CD1c-positive myeloid dendritic cell (primary cell): Measurements from ENCODE around the gene MYO16.
"Not testable (repeated sequence)": the region's sequence is repeated elsewhere in the genome, so short reads cannot be mapped to it uniquely, and the experiment has no call there.

Experiments used
- DNase-seq: peaks from one replicate; pipeline ENCODE4 v3.0.0-alpha.2; 2016; ENCODE audit errors: extremely low spot score

Gene MYO16

DNA sequence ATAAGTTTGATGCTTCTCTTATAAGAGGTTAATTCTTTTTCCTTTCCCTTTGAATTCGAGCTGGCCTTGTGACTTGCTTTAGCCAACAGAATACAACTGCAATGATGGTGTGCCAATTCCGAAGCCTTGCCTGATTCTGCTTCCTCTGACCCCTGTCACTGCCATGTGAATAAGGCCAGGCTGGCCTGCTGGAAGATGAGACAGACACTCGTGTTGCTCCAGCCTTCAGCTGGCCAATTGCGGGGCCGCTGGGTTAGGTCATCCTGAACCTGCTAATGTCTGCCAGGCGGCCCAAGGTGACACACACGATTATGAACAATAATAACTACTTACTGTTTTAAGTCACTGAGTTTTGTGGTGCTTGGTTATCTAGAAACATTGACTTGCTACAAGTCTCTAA lies 352.0 kb downstream of the MYO16 start:
- DNase-seq: no peak

GRCh38 chr13:108983273-108983672 lies 353.9 kb downstream of the MYO16 start:
- DNase-seq: no peak

- DNase-seq: no peak
These were observed 355.0 kb downstream of the MYO16 start for GRCh38 chr13:108984251-108984920.

GRCh38 chr13:108985166-108985565 lies 355.8 kb downstream of the MYO16 start:
- no peak for DNase-seq

DNA sequence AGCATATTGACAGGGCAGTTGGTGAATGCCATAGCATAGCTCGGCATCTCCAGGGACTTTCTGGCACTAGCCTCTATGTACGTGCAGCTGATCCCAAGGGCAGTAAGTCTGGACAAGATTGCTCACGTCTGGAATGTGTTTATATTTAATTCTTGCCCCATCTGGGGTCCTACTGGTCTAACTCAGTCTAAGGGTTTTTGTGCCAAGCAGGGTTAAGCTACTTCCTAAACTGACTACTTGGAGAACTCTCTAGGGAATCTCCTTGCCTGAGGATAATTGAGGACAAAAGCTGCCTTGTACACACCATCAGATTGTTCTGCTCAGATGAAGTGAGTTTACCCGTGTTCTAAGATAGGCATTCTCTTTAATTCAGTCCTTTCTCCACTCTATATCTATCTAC lies 358.1 kb downstream of the MYO16 start:
- DNase-seq: no peak

DNA sequence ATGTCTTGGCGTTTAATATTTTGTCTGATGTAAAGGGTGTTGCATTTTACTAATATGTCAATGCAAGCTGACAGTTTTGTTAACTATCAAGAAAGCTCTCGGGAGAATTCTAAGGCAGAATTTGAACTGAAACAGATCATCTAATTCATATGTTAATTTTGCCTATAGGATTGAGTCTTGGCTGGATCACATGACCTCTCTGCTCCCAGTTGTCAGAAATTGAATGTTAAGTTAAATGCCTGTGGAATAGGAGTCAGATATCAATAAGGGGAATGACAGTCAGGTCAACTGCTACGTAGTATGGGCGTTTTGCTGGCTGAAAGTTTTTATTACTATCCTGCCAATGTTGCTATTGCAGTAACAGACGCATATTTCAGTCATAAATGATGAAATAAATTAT lies 358.5 kb downstream of the MYO16 start:
- DNase-seq: no peak

GRCh38 chr13:108991416-108991815 lies 362.0 kb downstream of the MYO16 start:
- DNase-seq: not testable (repeated sequence)

DNA sequence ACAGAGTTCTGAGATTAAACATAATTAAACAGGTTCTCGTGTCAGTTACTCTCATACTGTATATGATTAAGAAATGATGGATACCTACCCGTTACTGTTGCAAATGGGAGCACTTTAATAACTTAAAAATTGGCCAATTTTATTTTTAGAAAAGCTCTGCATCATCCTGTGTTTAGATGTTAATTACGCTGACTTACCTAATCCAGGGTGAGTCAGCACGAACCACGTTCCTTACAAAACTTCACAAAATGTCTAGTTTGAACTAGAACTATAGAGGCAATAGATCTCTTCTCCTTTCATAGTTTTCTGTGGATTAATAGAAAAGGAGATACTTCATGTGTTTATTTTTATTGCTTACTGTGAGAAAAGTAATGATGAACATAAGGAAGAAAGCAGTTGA lies 363.9 kb downstream of the MYO16 start:
- DNase-seq: no peak

DNA sequence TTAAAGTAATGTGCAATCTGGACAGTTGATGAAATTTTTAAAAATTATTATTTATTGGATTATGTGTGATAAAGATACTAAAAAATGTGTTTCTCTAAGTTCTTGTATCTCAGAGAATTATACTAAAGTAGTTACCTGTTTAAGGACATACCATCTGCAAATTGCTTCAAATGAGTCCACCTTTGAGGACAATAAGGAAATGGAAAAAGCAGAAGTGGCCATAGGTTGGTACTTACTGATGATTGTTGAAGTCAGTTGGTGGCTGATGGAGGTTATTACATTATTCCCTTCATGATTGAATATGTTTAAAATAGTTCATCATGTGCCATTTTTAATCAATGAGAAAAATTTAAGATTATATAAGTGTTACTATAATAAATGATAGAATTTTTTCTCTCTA lies 367.0 kb downstream of the MYO16 start:
- no peak for DNase-seq

GRCh38 chr13:109000207-109000606 lies 370.8 kb downstream of the MYO16 start:
- no peak for DNase-seq

DNA sequence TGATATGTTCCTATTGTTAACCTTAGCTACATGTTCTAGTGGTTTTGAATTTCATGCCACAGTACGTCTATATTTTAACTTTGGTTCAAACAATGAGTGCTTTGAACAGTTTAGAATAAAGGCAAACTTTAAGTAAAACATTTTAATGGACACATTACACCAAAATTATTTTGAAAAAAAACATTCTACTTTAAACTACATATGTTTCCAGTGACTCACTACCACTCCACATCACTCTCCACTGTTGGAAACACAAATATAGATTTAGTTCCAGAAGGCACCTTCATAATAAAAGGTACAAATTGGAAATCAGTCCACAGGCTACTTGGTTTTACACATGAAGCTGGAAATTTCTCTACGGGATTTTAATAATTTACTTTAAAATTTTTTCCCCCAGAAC lies 373.5 kb downstream of the MYO16 start:
- no peak for DNase-seq

GRCh38 chr13:109007946-109008345 lies 378.5 kb downstream of the MYO16 start:
- DNase-seq: no peak

DNA sequence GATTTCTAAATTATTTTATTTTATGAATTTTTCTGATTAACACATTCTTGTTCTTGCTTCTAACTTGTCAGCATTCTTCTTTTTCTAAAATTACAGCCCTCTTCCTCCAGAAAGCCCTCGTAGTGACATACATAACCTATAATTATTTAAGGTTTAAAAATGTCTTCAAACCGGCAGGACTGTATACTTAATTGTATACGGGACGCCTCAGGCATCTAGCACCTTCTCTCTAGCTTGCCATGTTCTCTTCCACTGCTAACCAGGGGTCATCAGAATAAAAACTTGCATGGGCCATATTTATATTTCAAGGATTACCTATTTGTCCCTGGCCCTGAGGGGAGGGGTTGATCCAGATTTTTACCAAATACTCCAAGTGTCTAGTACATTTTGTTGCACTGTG lies 380.3 kb downstream of the MYO16 start:
- no peak for DNase-seq

DNA sequence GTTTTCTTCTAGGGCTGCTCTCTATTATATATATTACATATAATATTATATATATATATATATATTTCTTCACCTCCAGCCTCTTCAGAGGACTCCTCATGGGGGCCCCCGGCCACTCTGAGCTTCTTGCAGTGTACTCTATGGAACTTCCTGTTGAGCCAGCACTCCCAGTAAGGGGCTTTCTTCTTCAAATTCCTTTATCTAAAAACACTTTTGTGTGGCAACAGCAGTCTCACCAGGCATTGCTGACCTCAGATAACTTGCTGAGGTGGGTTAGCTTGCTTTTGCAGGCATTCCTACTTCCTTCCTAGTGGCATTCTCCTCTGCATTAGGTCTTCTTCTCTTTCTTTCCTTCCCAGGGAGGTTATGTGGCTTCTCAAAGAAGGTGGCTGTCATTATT lies 381.5 kb downstream of the MYO16 start:
- DNase-seq: no peak

DNA sequence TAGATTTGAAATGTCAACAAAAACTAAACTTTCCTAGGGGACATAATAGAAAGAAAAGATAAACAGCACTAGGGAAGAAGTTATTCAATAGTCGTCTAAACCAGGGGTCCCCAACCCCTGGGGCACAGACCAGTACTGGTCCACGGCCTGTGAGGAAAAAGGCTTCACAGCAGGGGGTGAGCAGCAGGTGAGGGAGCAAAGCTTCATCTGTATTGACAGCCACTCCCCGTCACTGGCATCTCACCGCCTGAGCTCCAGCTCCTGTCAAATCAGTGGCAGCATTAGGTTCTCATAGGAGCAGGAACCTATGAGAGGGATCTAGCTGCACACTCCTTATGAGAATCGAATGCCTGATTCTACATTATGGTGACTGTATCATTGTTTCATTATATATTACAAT lies 382.7 kb downstream of the MYO16 start:
- no peak for DNase-seq

DNA sequence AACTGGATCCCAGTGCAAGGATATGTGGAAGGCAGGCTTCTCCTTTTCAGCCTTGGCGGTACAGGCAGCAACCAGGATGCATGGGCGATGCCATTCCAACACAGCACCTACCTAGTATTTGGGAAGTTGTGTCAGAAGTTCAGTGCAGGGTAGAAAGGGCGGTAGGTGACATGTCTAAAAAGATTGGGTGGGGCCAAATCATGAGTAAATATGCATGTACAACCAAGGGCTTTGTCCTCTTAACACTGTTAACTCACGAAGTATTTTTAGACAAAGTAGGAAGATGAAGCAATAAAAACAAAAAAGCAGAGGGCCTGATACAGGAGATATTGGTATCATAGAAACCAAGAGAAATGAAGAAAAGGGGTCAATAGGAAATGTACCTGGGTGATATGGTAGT lies 392.1 kb downstream of the MYO16 start:
- DNase-seq: no peak

GRCh38 chr13:109024611-109025010 lies 395.2 kb downstream of the MYO16 start:
- no peak for DNase-seq

GRCh38 chr13:109026266-109026665 lies 396.9 kb downstream of the MYO16 start:
- DNase-seq: no peak

- DNase-seq: no peak
These were observed 399.2 kb downstream of the MYO16 start for GRCh38 chr13:109028624-109029023.

DNA sequence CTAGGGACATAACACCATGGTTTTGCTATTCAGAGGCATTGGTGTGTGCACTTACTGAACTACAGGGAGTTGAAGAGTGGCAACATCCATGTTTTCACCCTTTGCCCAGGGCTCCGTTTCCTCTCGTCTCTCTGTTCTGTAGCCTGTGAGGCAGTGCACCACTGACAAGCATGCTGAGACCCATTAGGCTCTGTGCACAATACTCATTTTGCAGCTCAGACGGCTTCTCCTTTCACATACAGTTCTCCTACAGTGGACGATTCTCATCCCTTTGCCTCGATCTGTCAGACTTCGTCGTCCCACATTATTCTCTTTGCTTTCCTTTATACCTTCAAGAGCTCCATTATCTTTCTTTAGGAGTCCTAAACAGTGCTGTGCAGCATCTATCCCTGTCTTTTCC lies 403.7 kb downstream of the MYO16 start:
- no peak for DNase-seq

DNA sequence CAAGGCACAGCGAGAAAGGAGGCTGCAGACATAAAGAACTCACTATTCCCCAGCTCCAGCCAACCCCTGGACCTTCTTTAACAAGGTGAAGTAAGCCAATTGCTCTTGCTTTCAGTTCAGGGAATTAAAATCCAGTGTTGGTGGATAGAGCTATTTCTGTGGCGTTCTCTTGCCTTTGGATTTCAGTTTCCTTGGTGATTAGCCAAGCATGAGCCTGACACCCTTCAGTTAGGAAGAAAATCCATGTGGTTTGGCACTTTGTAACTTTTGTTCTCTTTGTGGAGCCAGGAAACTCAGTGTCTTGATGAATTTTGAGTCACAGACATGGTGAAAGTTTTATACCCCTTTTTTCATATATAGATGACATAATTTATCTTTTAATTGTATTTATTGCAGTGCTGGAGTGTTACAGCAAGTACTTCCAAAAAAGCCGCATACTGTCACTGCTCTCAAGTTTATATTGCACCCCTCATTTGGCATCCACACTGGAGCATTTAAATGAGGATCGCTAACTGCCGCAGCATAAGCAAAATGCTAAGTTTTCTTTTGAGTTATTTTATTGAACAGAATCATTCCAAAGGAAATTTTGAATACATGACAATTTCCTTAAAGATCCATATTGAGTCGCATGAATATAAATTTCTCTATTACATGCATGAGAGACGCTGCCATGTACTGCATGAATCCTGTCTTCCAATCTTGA lies 406.8 kb downstream of the MYO16 start:
- DNase-seq: no peak

- no peak for DNase-seq
These were observed 414.2 kb downstream of the MYO16 start for GRCh38 chr13:109043636-109044035.

DNA sequence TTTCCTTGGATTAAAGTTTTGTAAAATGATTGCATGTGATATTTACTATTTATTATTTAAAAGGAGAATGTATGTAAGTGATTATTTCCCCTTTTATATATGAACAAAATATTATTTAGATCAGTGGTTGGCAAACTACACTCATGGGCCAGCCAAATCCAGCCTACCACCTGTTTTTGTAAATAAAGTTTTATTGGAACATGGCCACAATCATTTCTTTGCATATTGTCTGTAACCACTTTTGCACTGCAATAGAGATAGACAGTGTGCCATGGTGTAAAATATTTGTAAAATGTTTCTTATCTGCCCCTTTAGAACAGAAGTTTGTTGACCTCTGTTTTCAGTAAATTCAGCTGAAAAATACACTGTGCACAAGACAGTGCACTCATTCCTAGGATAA lies 426.4 kb downstream of the MYO16 start:
- DNase-seq: no peak

GRCh38 chr13:109058087-109058486 lies 428.7 kb downstream of the MYO16 start:
- DNase-seq: no peak
